Activated T-helper 17 cell treated with anti-CD3 and anti-CD28 coated beads, Interleukin-2, amount 50 U/mL, for 72 hours (primary cell): ENCODE measurements around the gene PKIG. TPM values are rescaled to one million over a fixed set of nuclear protein-coding genes. Genes with fewer than 3 reads are reported as not detected.

Experiments used
- ATAC-seq: fragments of 150-1000 bp; cut with Tn5 transposase; replicated peaks from 2 replicates; pipeline ENCODE4 v1.10.0; 2021; ENCODE audit warnings: mild to moderate bottlenecking, moderate library complexity
- H3K27ac Mint-ChIP-seq: one replicate; pipeline ENCODE4 v1.8.0; 2022; ENCODE audit warnings: mixed read lengths
- H3K27me3 Mint-ChIP-seq: one replicate; pipeline ENCODE4 v1.8.0; 2022; ENCODE audit warnings: mixed read lengths
- H3K36me3 Mint-ChIP-seq: one replicate; pipeline ENCODE4 v1.8.0; 2022; ENCODE audit warnings: low read depth, mild to moderate bottlenecking, mixed read lengths
- H3K4me1 Mint-ChIP-seq: one replicate; pipeline ENCODE4 v1.8.0; 2022; ENCODE audit warnings: mixed read lengths
- H3K4me3 Mint-ChIP-seq: one replicate; pipeline ENCODE4 v1.8.0; 2022; ENCODE audit warnings: mild to moderate bottlenecking, mixed read lengths
- H3K9me3 Mint-ChIP-seq: one replicate; pipeline ENCODE4 v1.8.0; 2022; ENCODE audit warnings: mixed read lengths
- total RNA-seq, 2 donors: library from RNA; stranded (reverse); gene quantifications; one replicate each; pipeline ENCODE4 v1.2.3, GENCODE V29; 2022

PKIG gene
- total RNA-seq, 2 donors from 2014 or later = 4.4 to 11.9 TPM

DNA sequence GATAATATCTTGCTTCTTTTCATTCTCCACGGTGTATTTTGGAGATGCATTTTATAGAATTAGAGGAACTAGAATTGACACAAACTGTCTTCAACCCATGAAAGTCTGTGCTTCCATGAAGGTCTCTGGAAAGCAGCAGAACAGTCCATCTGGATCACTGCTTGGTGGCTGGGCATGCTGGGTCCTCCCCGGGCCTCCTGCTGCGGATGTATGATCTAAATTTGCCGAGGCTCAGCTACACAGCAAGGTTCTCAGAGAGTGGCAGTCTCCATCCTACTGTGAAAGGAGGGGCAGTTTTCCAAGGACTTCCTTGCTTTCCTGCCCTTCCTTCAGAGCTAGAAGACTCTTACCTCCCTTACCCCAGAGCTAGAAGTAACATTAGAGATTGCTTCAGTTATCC lies 15.1 kb downstream of the PKIG start:
- Mint-ChIP-seq H3K4me1 (peaks cover 5% of the 10 kb centered on the region), H3K27me3 (no peaks in the 10 kb centered on the region), H3K4me3 (no peak overlapping the region), H3K36me3 (no peaks in the 10 kb centered on the region), H3K9me3 (no peaks in the 10 kb centered on the region), H3K27ac (peak overlapping the region; percentile 79)
- ATAC-seq = no peak

GRCh38 chr20:44597930-44598329 lies 15.6 kb downstream of the PKIG start:
- ATAC-seq = no peak
- Mint-ChIP-seq H3K27me3 (no peaks in the 10 kb centered on the region), H3K4me3 (peak overlapping the region; percentile 63), H3K36me3 (no peaks in the 10 kb centered on the region), H3K27ac (peak overlapping the region; percentile 79), H3K4me1 (peaks cover 5% of the 10 kb centered on the region), H3K9me3 (no peaks in the 10 kb centered on the region)

DNA sequence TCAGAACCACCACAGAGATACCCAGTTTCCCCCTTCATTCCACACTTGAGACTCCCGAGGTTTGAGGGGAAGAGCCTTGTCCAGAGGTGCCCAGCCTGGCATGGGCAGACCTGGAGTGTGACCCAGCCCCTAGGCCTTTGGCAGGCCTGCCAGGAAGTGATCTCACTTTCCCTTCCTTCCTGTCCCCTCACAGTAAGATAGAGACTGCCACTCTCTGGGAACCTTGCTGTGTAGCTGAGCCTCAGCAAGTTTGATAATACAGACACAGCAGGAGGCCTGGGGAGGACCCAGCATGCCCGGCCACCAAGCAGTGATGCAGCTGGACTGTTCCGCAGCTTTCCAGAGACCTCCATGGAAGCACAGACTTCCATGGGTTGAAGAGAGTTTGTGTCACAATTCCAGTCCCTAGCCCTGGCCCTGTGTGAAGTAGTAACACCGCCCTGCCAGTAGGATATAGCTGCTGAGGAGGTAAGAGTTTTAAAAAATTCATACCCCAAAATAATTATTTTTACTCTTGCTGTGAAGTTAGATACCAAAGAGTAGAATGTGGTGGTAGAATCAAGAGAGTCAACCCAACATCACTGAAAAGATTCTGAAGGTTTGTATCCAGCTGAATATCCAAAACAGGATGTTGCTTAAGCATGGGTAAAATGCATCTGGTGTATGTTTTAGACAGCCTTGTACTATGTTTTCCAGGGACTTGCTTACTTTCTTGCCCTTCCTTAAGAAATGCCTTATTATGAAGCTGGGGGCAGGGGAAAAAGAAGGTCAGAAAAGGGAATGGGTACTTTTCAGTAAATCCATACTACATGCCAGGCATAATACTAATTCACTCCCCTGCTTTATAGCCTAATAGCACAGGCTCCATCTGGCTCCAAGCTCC lies 16.3 kb downstream of the PKIG start:
- Mint-ChIP-seq H3K27ac (peak overlapping the region; percentile 79), H3K4me1 (peaks cover 5% of the 10 kb centered on the region)

GRCh38 chr20:44599715-44600114 lies 17.3 kb downstream of the PKIG start:
- no peak overlapping the region for H3K4me3 Mint-ChIP-seq
- peaks cover 5% of the 10 kb centered on the region for H3K4me1 Mint-ChIP-seq
- no peak for ATAC-seq
- H3K36me3 Mint-ChIP-seq = no peaks in the 10 kb centered on the region
- no peak overlapping the region for H3K27ac Mint-ChIP-seq
- H3K9me3 Mint-ChIP-seq = no peaks in the 10 kb centered on the region
- H3K27me3 Mint-ChIP-seq = no peaks in the 10 kb centered on the region

More for the DNA sequence above, 16.3 kb downstream of the PKIG start:
- Mint-ChIP-seq H3K36me3 (no peaks in the 10 kb centered on the region), H3K27me3 (no peaks in the 10 kb centered on the region), H3K9me3 (no peaks in the 10 kb centered on the region), H3K4me3 (peak overlapping the region; percentile 63)
- peak; percentile 75 for ATAC-seq

DNA sequence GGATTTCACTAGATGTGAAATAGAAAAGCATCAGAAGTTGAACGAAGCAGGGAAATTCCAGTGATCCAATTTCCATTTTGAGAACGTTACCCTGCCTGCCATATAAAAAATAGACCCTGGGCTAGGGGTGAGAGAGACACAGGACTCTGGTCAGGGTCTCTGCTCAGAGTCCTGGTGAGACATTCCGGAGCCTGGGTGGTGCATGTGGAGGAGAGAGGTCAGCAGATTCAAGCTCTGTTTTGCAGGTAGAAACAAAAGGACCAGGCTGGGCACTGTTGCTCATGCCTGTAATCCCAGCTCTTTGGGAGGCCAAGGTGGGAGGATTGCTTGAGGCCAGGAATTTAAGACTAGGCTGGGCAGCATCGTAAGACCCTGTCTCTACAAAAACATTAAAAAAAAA lies 17.9 kb downstream of the PKIG start:
- Mint-ChIP-seq H3K9me3 (no peaks in the 10 kb centered on the region), H3K4me1 (peaks cover 5% of the 10 kb centered on the region), H3K27ac (no peak overlapping the region), H3K27me3 (no peaks in the 10 kb centered on the region), H3K36me3 (no peaks in the 10 kb centered on the region), H3K4me3 (no peak overlapping the region)
- ATAC-seq = no peak

- Mint-ChIP-seq H3K27ac (no peak overlapping the region), H3K36me3 (no peaks in the 10 kb centered on the region), H3K9me3 (no peaks in the 10 kb centered on the region), H3K4me3 (no peak overlapping the region), H3K27me3 (no peaks in the 10 kb centered on the region), H3K4me1 (peaks cover 5% of the 10 kb centered on the region)
- no peak for ATAC-seq
Measured at GRCh38 chr20:44600758-44601201, 18.4 kb downstream of the PKIG start.

- no peak overlapping the region for H3K4me3 Mint-ChIP-seq
- H3K27me3 Mint-ChIP-seq = no peaks in the 10 kb centered on the region
- no peaks in the 10 kb centered on the region for H3K36me3 Mint-ChIP-seq
- no peak for ATAC-seq
- no peak overlapping the region for H3K27ac Mint-ChIP-seq
- H3K4me1 Mint-ChIP-seq = peaks cover 5% of the 10 kb centered on the region
- H3K9me3 Mint-ChIP-seq = no peaks in the 10 kb centered on the region
Measured at GRCh38 chr20:44601236-44601671, 18.9 kb downstream of the PKIG start.

DNA sequence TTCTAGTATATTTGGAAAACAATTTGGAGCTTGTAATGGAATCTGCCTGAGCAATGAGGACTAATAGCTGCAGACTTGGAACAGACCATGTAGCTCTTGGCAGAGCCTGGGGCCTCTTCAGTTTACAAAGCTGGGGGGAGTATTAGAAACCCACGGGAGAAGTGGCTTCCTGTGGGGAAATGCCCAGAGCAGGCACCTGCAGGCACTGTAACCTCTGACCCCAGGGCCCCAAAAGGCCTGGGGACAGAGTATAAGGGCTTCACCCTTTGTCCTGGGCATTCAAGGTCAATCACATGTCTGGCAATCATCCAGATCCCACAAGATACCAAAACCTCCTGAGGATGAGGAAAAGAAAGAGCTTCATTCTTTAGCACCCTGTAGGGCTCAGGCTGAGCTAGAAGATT lies 19.4 kb downstream of the PKIG start:
- Mint-ChIP-seq H3K36me3 (no peaks in the 10 kb centered on the region), H3K4me1 (peaks cover 5% of the 10 kb centered on the region), H3K4me3 (no peak overlapping the region), H3K27me3 (no peaks in the 10 kb centered on the region), H3K27ac (no peak overlapping the region), H3K9me3 (no peaks in the 10 kb centered on the region)
- ATAC-seq = no peak

- no peak for ATAC-seq
Measured at GRCh38 chr20:44603327-44603726, 20.9 kb downstream of the PKIG start.

GRCh38 chr20:44606725-44607441 lies 24.5 kb downstream of the PKIG start:
- no peaks in the 10 kb centered on the region for H3K9me3 Mint-ChIP-seq
- H3K27me3 Mint-ChIP-seq = no peaks in the 10 kb centered on the region
- H3K36me3 Mint-ChIP-seq = no peaks in the 10 kb centered on the region
- no peak overlapping the region for H3K4me3 Mint-ChIP-seq
- no peak overlapping the region for H3K27ac Mint-ChIP-seq
- no peaks in the 10 kb centered on the region for H3K4me1 Mint-ChIP-seq
- no peak for ATAC-seq

More at GRCh38 chr20:44603327-44603726, 20.9 kb downstream of the PKIG start:
- Mint-ChIP-seq H3K4me1 (peaks cover 3% of the 10 kb centered on the region), H3K27me3 (no peaks in the 10 kb centered on the region), H3K27ac (no peak overlapping the region), H3K36me3 (no peaks in the 10 kb centered on the region), H3K4me3 (no peak overlapping the region), H3K9me3 (no peaks in the 10 kb centered on the region)

GRCh38 chr20:44609006-44609515 lies 26.7 kb downstream of the PKIG start:
- Mint-ChIP-seq H3K9me3 (no peaks in the 10 kb centered on the region), H3K4me1 (no peaks in the 10 kb centered on the region), H3K4me3 (no peak overlapping the region)

GRCh38 chr20:44609516-44610312 lies 27.3 kb downstream of the PKIG start:
- Mint-ChIP-seq H3K9me3 (no peaks in the 10 kb centered on the region), H3K36me3 (peaks cover 12% of the 10 kb centered on the region), H3K4me3 (peak overlapping the region; percentile 60), H3K27ac (peak overlapping the region; percentile 84), H3K27me3 (no peaks in the 10 kb centered on the region), H3K4me1 (no peaks in the 10 kb centered on the region)
- ATAC-seq = peak; percentile 99

More at GRCh38 chr20:44609006-44609515, 26.7 kb downstream of the PKIG start:
- no peak for ATAC-seq
- Mint-ChIP-seq H3K36me3 (peaks cover 7% of the 10 kb centered on the region), H3K27me3 (no peaks in the 10 kb centered on the region), H3K27ac (peak overlapping the region; percentile 28)

GRCh38 chr20:44610313-44610962 lies 28.1 kb downstream of the PKIG start:
- H3K4me3 Mint-ChIP-seq = peak overlapping the region; percentile 60
- peaks cover 17% of the 10 kb centered on the region for H3K36me3 Mint-ChIP-seq
- ATAC-seq = peak; percentile 8
- peaks cover 4% of the 10 kb centered on the region for H3K4me1 Mint-ChIP-seq
- H3K27me3 Mint-ChIP-seq = no peaks in the 10 kb centered on the region
- no peaks in the 10 kb centered on the region for H3K9me3 Mint-ChIP-seq
- peak overlapping the region; percentile 84 for H3K27ac Mint-ChIP-seq
